ENCODE results near the gene PCDH9.

DNA sequence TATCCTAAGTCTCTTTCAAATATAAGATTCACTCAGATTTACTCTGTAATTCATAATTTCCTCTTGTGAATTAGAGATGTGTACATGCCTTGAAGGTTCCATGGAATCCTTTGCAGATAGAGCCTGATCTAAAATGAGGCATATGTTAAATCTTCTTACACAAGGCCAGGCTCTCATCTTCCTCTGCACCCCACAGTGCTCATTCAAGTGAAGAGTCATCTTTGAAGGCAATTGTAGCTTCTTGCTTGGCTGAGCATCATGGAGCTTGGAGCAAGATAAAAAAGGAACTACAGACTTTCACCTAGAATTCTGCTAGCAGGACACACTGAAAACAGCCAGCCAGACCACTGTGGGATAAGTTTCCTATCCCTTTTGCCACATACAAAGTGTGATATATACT lies 566.4 kb downstream of the PCDH9 start:
- no peak for TF ChIP-seq CTCF (IDR thresholded peaks at IDR 0.05)
- TF ChIP-seq POLR2A (IDR thresholded peaks at IDR 0.05) = no peak

Measured in heart left ventricle (tissue), 13 donors.